Measurements from ENCODE around the gene TTC8. TPM values are rescaled to one million over a fixed set of nuclear protein-coding genes. Genes with fewer than 3 reads are reported as not detected.

Gene TTC8
- total and polyA plus RNA-seq, 2 donors (not counting 3 experiments of a cell fraction or from before 2014, with no cell fraction given), result 11.9 to 16.3 TPM

DNA sequence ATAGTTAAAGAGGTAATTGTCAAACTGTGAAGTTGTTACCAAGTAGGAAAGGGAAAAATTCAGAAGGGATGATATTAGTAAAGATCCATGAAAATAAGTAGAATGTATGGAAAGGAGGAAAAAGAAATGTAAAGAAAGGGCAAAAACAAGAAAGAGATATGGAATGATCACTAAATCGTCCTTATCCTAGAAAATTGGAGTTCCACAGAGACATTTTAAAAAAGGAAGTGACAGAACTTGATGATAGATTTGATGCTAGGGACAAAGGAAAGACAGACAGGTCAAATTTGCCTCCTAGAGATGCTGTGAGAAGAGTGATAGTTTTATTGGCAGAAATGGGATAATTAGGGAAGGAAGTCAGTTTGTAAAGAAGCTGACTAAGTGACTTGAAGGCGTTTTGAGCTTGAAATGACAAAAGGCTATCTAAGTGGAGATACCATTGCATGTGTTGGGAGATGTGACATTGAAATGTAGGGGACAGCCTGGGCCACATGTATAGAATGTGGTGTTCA lies 20.6 kb downstream of the TTC8 start:
- Histone ChIP-seq H3K9ac (replicated peaks; ENCODE audit: extremely low read depth, insufficient read depth, low read length) (no peak overlapping the region), H3K27ac (ENCODE audit: insufficient read depth, low read depth, low read length) (no peak overlapping the region), H2AFZ (ENCODE audit: low read depth, low read length) (no peak overlapping the region), H3K79me2 (ENCODE audit: control insufficient read depth, insufficient read depth, low read length) (no peaks in the 10 kb centered on the region), H3K9me3 (replicated peaks; ENCODE audit: control insufficient read depth, insufficient read depth, low read length) (no peaks in the 10 kb centered on the region), H3K9me1 (replicated peaks; ENCODE audit: control insufficient read depth, extremely low read depth, insufficient read depth, low read length) (no peaks in the 10 kb centered on the region), H3K4me2 (ENCODE audit: insufficient read depth, low read length) (no peak overlapping the region), H3K27me3 (ENCODE audit: control insufficient read depth in 2 of 2, insufficient read depth in 2 of 2, low read length in 2 of 2) (no peaks in the 10 kb centered on the region), H4K20me1 (replicated peaks; ENCODE audit: control insufficient read depth, extremely low read depth, insufficient read depth, low read length) (no peaks in the 10 kb centered on the region), H3K4me3 (replicated peaks in 1 of 3; ENCODE audit: insufficient read depth in 1 of 3, low read depth in 1 of 3, low read length in 3 of 3) (no peak overlapping the region), H3K36me3 (ENCODE audit: control insufficient read depth in 2 of 2, extremely low read depth in 1 of 2, insufficient read depth in 2 of 2, low read length in 2 of 2) (no peaks in the 10 kb centered on the region), H3K4me1 (ENCODE audit: control insufficient read depth, extremely low read depth, insufficient read depth, low read length) (no peaks in the 10 kb centered on the region)
- no peak for DNase-seq (ENCODE audit: low read depth, low spot score)
- POLR2A ChIA-PET, result no interaction called here
- BruUV-seq (replicated peaks), result no TSS peak
- CTCF ChIA-PET, result interaction anchor here (1.9 kb wide), 1 partner anchor 22 kb away, joined by 4 read pairs; no protein-coding TSS in a partner anchor
- no peak for TF ChIP-seq MYC (IDR thresholded peaks at IDR 0.05; ENCODE audit: low read depth, low read length)
- TF ChIP-seq EZH2 (IDR thresholded peaks at IDR 0.05; ENCODE audit: borderline replicate concordance, low read depth, low read length, severe bottlenecking), result no peak
- TF ChIP-seq, protein P1, sequence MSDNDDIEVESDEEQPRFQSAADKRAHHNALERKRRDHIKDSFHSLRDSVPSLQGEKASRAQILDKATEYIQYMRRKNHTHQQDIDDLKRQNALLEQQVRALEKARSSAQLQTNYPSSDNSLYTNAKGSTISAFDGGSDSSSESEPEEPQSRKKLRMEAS (IDR thresholded peaks at IDR 0.05; ENCODE audit: insufficient read depth, insufficient read length), result no peak
- no peak for TF ChIP-seq POLR2A (IDR thresholded peaks at IDR 0.05; ENCODE audit: low read depth, low read length)
- no peak for TF ChIP-seq CTCF (IDR thresholded peaks at IDR 0.05; ENCODE audit: extremely low read depth in 1 of 2, insufficient read depth in 1 of 2, low read depth in 1 of 2, low read length in 2 of 2)
- no peak for TF ChIP-seq JUN (IDR thresholded peaks at IDR 0.05; ENCODE audit: borderline replicate concordance, insufficient read depth, insufficient read length, low read depth)
- TF ChIP-seq POLR2AphosphoS5 (IDR thresholded peaks at IDR 0.05; ENCODE audit: insufficient read depth, low read depth, low read length), result no peak
- intact Hi-C loops (cut with micrococcal nuclease), result no loop called here
- FAIRE-seq, result no peak
- dilution Hi-C loops (cut with MboI; ENCODE audit: extremely low pct_ligation_motif_present, low sequenced_read_pairs), result no loop called here
